ENCODE data around the gene OR5AU1.
"Not testable (repeated sequence)": the region's sequence is repeated elsewhere in the genome, so short reads cannot be mapped to it uniquely, and the experiment has no call there.

DNA sequence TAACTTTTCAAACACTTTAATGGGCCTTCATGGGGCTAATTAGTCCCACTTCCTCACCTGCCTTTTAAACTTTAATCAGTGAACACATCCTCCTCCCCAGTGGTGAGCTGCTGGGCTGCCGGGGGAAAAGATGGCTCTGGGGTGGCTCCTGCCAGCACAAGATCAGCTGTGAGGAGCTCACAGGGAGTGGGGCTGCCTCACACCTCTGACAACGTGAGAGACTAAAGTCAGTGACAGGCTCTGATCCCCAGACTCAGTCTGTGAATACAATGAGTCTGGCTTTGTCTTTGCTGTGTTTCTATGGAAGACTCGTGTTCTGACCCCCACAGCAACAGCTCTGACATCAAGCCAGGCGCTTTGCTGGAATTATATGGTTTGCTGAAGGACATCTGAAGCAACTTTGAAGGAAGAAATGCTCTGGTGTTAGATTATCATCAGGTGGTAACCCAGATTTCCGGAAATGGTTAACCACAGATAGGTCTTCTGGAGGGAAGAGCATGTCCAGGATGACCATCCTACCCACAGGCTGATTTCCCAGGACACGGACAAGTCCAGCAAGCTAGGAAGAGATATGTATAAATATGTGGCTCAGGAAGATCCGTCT lies 9.2 kb upstream of the OR5AU1 start:
- TF ChIP-seq POLR2A, FOS (IDR thresholded peaks at IDR 0.05; ENCODE audit: low read depth, low read length): not testable (repeated sequence)
- TF ChIP-seq, protein P1, sequence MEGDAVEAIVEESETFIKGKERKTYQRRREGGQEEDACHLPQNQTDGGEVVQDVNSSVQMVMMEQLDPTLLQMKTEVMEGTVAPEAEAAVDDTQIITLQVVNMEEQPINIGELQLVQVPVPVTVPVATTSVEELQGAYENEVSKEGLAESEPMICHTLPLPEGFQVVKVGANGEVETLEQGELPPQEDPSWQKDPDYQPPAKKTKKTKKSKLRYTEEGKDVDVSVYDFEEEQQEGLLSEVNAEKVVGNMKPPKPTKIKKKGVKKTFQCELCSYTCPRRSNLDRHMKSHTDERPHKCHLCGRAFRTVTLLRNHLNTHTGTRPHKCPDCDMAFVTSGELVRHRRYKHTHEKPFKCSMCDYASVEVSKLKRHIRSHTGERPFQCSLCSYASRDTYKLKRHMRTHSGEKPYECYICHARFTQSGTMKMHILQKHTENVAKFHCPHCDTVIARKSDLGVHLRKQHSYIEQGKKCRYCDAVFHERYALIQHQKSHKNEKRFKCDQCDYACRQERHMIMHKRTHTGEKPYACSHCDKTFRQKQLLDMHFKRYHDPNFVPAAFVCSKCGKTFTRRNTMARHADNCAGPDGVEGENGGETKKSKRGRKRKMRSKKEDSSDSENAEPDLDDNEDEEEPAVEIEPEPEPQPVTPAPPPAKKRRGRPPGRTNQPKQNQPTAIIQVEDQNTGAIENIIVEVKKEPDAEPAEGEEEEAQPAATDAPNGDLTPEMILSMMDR (conservative IDR thresholded peaks at IDR 0.05; ENCODE audit: low read depth, low read length) = not testable (repeated sequence)
